Endothelial cell (in vitro differentiated cells): ENCODE measurements around the gene GINS1. TPM values are rescaled to one million over a fixed set of nuclear protein-coding genes. Genes with fewer than 3 reads are reported as not detected.

ENCODE experiments used
- DNase-seq: peaks from one replicate; pipeline ENCODE4 v3.0.0; 2021; ENCODE audit warnings: low spot score
- H3K27ac Mint-ChIP-seq: one replicate; pipeline ENCODE4 v1.8.0; 2021; ENCODE audit warnings: mixed read lengths, inconsistent platforms; ENCODE audit not compliant: unreplicated experiment
- H3K27me3 Mint-ChIP-seq: one replicate; pipeline ENCODE4 v1.8.0; 2021; ENCODE audit warnings: mild to moderate bottlenecking, moderate library complexity, mixed read lengths, inconsistent platforms; ENCODE audit not compliant: unreplicated experiment
- H3K36me3 Mint-ChIP-seq: one replicate; pipeline ENCODE4 v1.8.0; 2021; ENCODE audit warnings: mild to moderate bottlenecking, low read depth, mixed read lengths, inconsistent platforms; ENCODE audit not compliant: unreplicated experiment
- H3K4me1 Mint-ChIP-seq: one replicate; pipeline ENCODE4 v1.8.0; 2021; ENCODE audit warnings: mild to moderate bottlenecking, mixed read lengths, inconsistent platforms; ENCODE audit not compliant: unreplicated experiment
- H3K4me3 Mint-ChIP-seq: one replicate; pipeline ENCODE4 v1.8.0; 2021; ENCODE audit warnings: mild to moderate bottlenecking, mixed read lengths, inconsistent platforms; ENCODE audit not compliant: unreplicated experiment
- H3K9me3 Mint-ChIP-seq: one replicate; pipeline ENCODE4 v1.8.0; 2021; ENCODE audit warnings: mixed read lengths, inconsistent platforms; ENCODE audit not compliant: unreplicated experiment
- CTCF ChIP-seq: fragments of 200-600 bp; sonication (generic); IDR thresholded peaks from one replicate; pipeline ENCODE4 v1.5.0; 2021; ENCODE audit warnings: antibody characterized with exemption; ENCODE audit not compliant: unreplicated experiment
- total RNA-seq: library from RNA; stranded (reverse); fragmentation: NEBNext Ultra II Directional; extraction: Animal tissue kit (Norgen Biotek cat#: 25700); gene quantifications from one replicate; pipeline ENCODE4 v1.2.1, GENCODE V29; 2021; ENCODE audit not compliant: unreplicated experiment

Gene GINS1
- total RNA-seq, 1 donor from 2014 or later, result 12.3 TPM

DNA sequence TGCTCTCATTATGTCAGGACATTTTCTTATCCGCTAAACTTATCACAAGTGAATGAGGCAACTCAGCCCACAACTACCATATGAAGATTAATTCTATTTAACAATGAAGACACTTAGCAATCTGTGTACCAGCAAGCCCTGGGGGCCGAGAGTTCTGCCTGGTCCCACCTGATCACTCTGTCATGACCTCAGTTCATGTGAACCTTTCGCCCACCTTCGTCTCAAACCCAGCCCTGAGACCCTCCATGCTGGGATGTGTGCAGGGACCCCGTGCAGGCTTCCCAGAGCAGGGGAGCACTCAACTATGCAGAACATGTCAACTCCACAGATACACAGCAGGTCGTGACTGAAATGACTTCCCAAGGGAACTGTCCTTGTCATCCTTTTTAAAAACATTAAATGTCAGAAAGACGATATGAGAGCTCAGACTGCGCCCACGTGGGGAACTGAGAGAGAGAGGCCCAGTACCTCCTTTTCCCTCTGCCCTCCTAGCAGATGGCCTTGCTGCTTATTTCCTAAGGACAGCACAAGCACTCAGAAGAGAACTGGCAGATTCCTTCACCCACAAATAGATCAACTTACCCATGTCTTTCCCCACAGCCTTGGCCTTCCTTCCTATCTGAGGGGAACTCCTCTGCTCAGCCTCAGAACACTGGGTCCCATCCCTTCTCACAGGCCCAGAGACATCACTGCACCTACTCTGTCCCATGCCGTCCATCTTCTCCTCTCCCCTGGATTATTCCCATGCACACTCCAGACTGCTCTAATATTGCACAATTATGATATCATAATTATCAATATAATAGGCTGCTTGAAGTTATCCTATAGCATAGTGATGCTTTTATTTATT, 28.4 kb upstream of the GINS1 start:
- Mint-ChIP-seq H3K27ac (no peak overlapping the region), H3K9me3 (no peaks in the 10 kb centered on the region), H3K36me3 (no peaks in the 10 kb centered on the region), H3K27me3 (peaks cover 2% of the 10 kb centered on the region), H3K4me1 (no peaks in the 10 kb centered on the region), H3K4me3 (no peak overlapping the region)
- no peak for DNase-seq
- no peak for TF ChIP-seq CTCF

- Mint-ChIP-seq H3K9me3 (no peaks in the 10 kb centered on the region), H3K4me3 (no peak overlapping the region), H3K27ac (no peak overlapping the region), H3K36me3 (no peaks in the 10 kb centered on the region), H3K4me1 (no peaks in the 10 kb centered on the region), H3K27me3 (peaks cover 2% of the 10 kb centered on the region)
- no peak for TF ChIP-seq CTCF
- DNase-seq, result no peak
Measured at GRCh38 chr20:25380945-25381614, 26.4 kb upstream of the GINS1 start.

- Mint-ChIP-seq H3K27me3 (peaks cover 2% of the 10 kb centered on the region), H3K4me1 (no peaks in the 10 kb centered on the region), H3K36me3 (no peaks in the 10 kb centered on the region), H3K9me3 (no peaks in the 10 kb centered on the region), H3K4me3 (no peak overlapping the region), H3K27ac (no peak overlapping the region)
- no peak for TF ChIP-seq CTCF
- no peak for DNase-seq
Measured at GRCh38 chr20:25382704-25383370, 24.6 kb upstream of the GINS1 start.

DNA sequence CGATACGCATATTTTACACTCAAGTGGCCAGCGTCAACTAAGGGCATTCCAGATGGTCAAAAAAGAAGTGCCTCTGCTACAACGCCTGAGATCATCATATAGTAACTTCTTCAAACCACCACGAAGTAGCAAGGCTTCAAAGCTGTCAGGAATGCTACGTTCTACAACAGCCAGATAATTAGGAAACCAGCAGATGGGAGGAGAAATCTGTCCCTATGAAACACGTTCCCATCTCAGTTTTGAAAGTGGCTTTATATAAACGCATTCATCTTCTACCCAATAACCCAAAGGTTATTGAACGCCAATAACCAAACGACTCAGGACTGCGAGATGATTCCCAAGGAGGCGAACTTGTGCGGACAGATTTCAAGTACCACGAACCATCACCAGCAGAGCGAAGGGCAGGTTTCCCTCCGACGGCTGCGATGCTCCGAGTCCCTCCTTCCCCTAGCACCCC, 18.0 kb upstream of the GINS1 start:
- Mint-ChIP-seq H3K4me3 (peak overlapping the region; percentile 94), H3K27ac (peak overlapping the region; percentile 87), H3K4me1 (peaks cover 9% of the 10 kb centered on the region), H3K36me3 (peaks cover 6% of the 10 kb centered on the region), H3K27me3 (peaks cover 10% of the 10 kb centered on the region), H3K9me3 (no peaks in the 10 kb centered on the region)
- no peak for TF ChIP-seq CTCF
- DNase-seq, result no peak
